ENCODE data around the gene ADCY1. TPM values are rescaled to one million over a fixed set of nuclear protein-coding genes. Genes with fewer than 3 reads are reported as not detected.

Gene ADCY1
- total RNA-seq, 1 donor from 2014 or later = 13.7 TPM

- peaks cover 13% of the 10 kb centered on the region for H3K4me1 Mint-ChIP-seq
- DNase-seq (ENCODE audit: low read depth, low spot score) = no peak
- H3K9me3 Mint-ChIP-seq = no peaks in the 10 kb centered on the region
- H3K4me3 Mint-ChIP-seq = peak overlapping the region; percentile 23
- TF ChIP-seq CTCF (conservative IDR thresholded peaks at IDR 0.05) = no peak
- H3K36me3 Mint-ChIP-seq (ENCODE audit: low read depth) = no peaks in the 10 kb centered on the region
- H3K27ac Mint-ChIP-seq (ENCODE audit: unreplicated experiment) = no peak overlapping the region
- peaks cover 38% of the 10 kb centered on the region for H3K27me3 Mint-ChIP-seq (ENCODE audit: low read depth)
Measured at GRCh38 chr7:45578022-45578421, 3.9 kb downstream of the ADCY1 start.

GRCh38 chr7:45578467-45578866, 4.3 kb downstream of the ADCY1 start:
- H3K4me1 Mint-ChIP-seq = peaks cover 14% of the 10 kb centered on the region
- peaks cover 34% of the 10 kb centered on the region for H3K27me3 Mint-ChIP-seq (ENCODE audit: low read depth)
- TF ChIP-seq CTCF (conservative IDR thresholded peaks at IDR 0.05) = no peak
- DNase-seq (ENCODE audit: low read depth, low spot score) = no peak
- H3K4me3 Mint-ChIP-seq = peak overlapping the region; percentile 23
- no peak overlapping the region for H3K27ac Mint-ChIP-seq (ENCODE audit: unreplicated experiment)
- H3K9me3 Mint-ChIP-seq = no peaks in the 10 kb centered on the region
- H3K36me3 Mint-ChIP-seq (ENCODE audit: low read depth) = no peaks in the 10 kb centered on the region

GRCh38 chr7:45579391-45579801, 5.2 kb downstream of the ADCY1 start:
- Mint-ChIP-seq H3K9me3 (no peaks in the 10 kb centered on the region), H3K4me3 (no peak overlapping the region), H3K36me3 (ENCODE audit: low read depth) (no peaks in the 10 kb centered on the region), H3K27me3 (ENCODE audit: low read depth) (peaks cover 29% of the 10 kb centered on the region), H3K27ac (ENCODE audit: unreplicated experiment) (no peak overlapping the region), H3K4me1 (peaks cover 12% of the 10 kb centered on the region)
- no peak for TF ChIP-seq CTCF (conservative IDR thresholded peaks at IDR 0.05)
- DNase-seq (ENCODE audit: low read depth, low spot score) = no peak

- Mint-ChIP-seq H3K27ac (ENCODE audit: unreplicated experiment) (no peak overlapping the region), H3K9me3 (no peaks in the 10 kb centered on the region), H3K36me3 (ENCODE audit: low read depth) (no peaks in the 10 kb centered on the region), H3K4me1 (peaks cover 9% of the 10 kb centered on the region), H3K4me3 (no peak overlapping the region), H3K27me3 (ENCODE audit: low read depth) (peaks cover 24% of the 10 kb centered on the region)
- no peak for DNase-seq (ENCODE audit: low read depth, low spot score)
- peak; percentile 47 for TF ChIP-seq CTCF (conservative IDR thresholded peaks at IDR 0.05)
Measured at GRCh38 chr7:45580053-45580872, 6.1 kb downstream of the ADCY1 start.

- DNase-seq (ENCODE audit: low read depth, low spot score) = no peak
- Mint-ChIP-seq H3K9me3 (no peaks in the 10 kb centered on the region), H3K4me3 (no peak overlapping the region), H3K4me1 (peaks cover 8% of the 10 kb centered on the region), H3K27ac (ENCODE audit: unreplicated experiment) (no peak overlapping the region), H3K27me3 (ENCODE audit: low read depth) (peaks cover 14% of the 10 kb centered on the region), H3K36me3 (ENCODE audit: low read depth) (no peaks in the 10 kb centered on the region)
- no peak for TF ChIP-seq CTCF (conservative IDR thresholded peaks at IDR 0.05)
Measured at GRCh38 chr7:45581271-45581780, 7.2 kb downstream of the ADCY1 start.

All from neural crest cell (in vitro differentiated cells).